GM04503 (cell line): ENCODE results near the gene TRMT10B.
"Not testable (repeated sequence)": the region's sequence is repeated elsewhere in the genome, so short reads cannot be mapped to it uniquely, and the experiment has no call there.

Experiments used
- DNase-seq: peaks from one replicate; pipeline ENCODE4 v3.0.0-alpha.2; 2012; ENCODE audit warnings: low read depth

TRMT10B gene

DNA sequence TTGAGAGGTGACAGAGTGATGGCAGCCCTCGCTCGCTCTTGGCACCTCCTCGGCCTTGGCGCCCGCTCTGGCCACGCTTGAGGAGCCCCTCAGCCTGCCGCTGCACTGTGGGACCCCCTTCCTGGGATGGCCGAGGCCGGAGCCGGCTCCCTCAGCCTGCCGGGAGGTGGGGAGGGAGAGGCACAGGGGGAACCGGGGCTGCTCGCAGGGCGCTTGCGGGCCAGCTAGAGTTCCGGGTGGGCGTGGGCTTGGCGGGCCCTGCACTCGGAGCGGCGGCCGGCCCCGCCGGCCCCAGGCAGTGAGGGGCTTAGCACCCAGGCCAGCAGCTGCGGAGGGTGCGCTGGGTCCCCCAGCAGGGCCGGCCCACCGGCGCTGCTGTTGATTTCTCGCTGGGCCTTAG is 1.9 kb upstream of the TRMT10B start:
- DNase-seq: not testable (repeated sequence)

DNA sequence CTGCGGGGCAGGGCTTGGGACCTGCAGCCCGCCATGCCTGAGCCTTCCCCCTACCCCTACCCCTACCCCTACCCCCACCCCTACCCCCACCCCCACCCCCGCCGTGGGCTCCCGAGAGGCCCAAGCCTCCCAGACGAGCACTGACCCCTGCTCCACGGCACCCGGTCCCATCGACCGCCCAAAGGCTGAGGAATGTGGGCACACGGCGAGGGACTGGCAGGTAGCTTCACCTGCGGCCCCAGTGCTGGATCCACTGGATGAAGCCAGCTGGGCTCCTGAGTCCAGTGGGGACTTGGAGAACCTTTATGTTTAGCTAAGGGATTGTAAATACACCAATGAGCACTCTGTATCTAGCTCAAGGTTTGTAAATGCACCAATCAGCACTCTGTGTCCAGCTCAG is 1.5 kb upstream of the TRMT10B start:
- DNase-seq: not testable (repeated sequence)

DNA sequence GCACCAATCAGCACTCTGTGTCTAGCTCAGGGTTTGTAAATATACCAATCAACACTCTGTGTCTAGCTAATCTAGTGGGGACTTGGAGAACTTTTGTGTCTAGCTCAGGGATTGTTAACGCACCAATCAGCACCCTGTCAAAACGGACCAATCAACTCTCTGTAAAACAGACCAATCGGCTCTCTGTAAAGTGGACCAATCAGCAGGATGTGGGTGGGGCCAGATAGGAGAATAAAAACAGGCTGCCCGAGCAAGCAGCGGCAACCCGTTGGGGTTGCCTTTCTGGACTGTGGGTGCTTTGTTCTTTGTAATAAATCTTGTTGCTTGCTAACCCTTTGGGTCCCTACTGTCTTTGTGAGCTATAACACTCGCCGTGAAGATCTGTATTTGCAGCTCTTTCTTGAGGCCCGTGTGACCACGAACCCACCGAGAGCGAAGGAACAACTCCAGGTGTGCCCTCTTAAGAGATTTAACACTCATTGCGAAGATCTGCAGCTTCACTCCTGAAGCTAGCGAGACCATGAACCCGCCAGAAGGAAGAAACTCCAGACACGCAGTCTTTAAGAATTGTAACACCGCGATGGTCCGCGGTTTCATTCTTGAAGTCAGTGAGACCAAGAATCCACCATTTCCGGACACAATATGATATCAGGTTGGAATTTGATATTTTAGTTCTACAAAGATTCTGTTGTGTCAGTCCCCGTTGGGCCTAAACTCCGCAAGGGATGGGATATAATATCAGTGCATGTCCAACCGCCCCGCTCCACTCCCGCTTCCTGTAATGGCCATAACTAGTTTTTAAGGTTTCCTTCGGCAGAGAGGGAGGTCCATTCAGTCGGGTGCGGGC is 740 bp upstream of the TRMT10B start:
- DNase-seq: no peak

DNA sequence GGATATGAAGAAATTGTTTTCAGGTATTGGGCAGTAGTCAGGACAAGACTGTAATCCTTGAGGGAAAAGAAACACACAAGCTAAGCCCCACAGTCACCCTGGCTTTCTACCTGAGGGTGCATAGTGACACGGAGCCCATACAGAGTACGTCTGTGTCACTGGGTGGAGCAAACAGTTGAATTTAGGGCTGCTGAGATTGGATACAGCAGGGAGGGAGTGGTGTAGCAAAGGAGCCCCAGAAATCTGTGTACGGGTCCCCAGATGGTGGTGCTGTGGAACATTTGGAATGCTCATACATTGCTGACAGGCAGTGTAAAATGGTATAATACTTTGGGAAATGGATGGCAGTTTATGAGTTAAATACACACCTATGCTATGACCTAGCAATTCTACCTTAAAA is 5.1 kb downstream of the TRMT10B start:
- DNase-seq: no peak

DNA sequence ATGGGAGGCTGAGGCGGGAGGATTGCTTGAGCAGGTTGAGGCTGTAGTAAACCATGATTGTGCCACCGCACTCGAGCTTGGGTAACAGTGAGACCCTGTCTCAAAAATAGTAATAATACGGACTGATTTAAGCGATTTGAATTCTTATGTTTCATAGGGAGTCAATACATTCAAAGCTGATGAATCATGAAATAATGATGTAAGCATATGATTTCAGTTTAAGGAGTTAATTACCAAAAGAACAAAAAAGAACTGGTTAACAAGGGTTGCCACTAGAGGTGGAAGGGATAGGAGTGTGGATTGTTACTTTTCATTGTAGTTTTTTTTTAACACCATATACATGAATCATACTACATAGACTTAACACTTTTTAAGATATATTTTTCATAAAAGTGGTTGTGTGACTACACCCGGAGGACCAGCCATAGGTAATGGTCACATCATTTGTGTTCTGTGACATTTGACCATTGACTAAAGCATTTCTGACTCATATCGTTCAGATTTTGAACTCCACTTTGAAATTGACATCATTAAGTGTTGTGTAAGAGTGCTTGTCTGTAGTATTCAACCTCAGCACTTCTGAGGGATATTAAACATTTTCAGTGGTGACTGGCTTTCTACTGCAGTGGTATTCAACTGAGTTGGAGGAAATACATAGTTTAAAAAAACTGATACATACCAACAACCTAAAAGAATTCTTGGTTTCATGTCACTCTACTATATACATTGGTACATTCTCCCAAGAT is 7.0 kb downstream of the TRMT10B start:
- peak; percentile 49 for DNase-seq

DNA sequence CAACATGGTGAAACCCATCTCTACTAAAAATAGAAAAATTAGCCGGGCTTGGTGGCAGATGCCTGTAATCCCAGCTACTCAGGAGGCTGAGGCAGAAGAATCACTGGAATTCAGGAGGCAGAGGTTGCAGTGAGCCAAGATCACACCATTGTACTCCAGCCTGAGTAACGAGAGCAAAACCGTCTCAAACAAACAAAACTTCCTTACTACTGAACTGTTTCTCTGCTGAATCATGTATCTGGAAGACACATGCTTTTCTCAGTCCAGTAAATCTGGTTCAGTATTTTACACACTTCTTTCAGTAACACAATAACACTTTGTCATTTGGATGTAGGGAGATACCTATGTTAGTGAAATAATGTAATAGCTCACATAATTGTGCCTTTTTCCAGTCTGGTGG is 7.9 kb downstream of the TRMT10B start:
- peak; percentile 65 for DNase-seq

DNA sequence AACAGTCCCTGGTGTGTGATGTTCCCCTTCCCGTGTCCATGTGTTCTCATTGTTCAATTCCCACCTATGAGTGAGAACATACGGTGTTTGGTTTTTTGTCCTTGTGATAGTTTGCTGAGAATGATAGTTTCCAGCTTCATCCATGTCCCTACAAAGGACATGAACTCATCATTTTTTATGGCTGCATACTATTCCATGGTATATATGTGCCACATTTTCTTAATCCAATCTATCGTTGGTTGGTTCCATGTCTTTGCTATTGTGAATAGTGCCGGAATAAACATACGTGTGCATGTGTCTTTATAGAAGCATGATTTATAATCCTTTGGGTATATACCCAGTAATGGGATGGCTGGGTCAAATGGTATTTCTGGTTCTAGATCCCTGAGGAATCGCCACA is 11.7 kb downstream of the TRMT10B start:
- DNase-seq: not testable (repeated sequence)

DNA sequence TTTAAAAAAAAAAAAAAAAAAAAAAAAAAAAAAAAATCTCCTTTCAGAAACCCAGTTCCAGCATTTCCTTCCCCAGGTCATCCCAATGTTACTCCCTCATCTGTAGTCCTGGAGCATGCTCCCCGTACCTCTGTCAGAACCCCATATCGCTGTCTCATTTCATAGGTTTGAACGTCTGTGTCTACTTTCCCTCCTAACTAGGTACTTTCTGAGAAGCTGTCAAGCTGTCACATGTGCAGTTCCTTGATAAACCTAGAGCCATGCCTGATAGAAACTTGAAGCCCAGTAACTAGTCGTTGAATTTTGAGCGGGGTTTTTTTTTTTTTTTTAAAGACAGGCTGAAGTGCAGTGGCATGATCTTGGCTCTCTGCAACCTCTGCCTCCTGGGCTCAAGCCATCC is 15.7 kb downstream of the TRMT10B start:
- no peak for DNase-seq

DNA sequence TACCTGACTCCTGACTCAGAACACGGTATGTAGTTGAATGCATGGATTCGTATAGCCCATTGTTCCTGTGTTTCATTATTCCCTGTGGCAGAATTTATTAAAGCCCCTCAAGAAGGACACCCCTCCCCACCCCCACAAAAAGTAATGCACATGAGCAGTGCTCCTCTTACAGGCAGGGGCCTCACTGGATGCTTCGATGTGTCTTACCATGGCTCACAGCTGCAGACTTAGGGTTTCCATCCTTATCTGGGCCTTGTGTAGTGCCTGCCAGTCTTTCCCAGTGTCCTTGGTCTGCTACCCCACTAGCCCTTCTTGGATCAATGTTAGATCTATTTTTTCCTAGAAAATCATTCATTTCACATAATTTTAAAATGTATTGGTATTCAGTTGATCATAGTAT is 16.4 kb downstream of the TRMT10B start:
- no peak for DNase-seq

DNA sequence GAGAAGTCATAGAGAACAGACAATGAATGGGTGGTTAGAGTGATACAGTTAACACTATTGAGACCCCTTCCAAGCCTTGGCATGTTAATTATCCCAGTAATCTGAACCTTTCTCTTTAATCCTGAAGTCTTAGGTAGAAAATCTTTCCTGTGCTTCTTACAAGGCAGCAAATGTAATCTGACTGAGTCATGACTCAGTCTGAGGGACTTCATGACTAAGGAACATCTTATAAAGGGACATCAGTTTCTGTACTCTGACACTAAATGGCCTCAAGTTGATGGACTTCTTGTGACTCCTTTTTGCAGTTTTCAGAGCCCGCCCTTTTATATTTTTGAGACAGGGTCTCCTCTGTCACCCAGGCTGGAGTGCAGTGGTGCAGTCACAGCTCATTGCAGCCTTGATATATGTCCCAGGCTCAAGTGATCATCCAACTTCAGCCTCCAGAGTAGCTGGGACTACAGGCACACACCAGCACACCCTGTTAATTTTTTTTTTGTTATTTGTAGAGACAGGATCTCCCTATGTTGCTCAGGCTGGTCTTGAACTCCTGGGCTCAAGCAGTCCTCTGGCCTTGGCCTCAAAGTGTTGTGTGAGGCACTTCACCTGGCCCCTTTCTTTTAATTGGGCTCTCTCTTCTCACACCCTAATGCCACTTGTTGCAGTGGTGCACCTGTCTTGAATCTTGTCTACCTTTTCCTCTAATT is 21.8 kb downstream of the TRMT10B start:
- no peak for DNase-seq

DNA sequence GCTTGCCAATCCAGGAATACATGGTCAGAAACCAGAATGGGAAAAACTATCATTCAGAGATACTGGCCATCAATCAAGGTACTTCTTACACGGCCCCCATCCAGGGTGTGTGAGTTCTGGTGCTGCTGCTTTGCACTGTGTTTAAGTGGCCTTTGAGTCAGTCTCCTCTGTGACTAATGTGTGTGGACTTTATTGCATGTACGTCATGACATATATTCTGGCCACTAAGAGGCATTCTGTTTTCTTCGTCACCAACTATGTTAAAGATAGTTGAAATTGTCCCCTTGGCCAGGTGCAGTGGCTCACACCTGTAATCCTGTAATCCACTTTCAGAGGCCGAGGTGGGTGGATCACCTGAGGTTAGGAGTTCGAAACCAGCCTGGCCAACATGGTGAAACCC is 22.7 kb downstream of the TRMT10B start:
- no peak for DNase-seq

DNA sequence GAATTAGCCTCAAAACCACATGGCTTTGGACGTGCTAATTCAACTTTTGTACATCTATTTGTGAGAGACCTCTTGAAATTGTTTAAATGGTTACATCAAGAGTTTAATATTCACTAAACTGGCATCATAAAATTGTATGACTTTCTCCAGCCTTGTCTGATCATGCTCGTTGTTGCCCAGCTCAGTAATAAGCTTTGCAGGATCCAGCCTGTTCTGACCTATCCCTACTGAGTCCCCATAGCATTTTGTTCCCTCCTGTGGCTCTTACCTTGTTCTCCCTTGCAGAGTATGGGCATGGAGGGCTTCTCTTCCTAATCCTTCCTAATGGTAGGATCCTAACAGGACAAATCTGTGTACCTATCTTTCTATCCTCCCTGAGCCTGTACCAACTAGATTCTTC is 24.9 kb downstream of the TRMT10B start:
- no peak for DNase-seq

DNA sequence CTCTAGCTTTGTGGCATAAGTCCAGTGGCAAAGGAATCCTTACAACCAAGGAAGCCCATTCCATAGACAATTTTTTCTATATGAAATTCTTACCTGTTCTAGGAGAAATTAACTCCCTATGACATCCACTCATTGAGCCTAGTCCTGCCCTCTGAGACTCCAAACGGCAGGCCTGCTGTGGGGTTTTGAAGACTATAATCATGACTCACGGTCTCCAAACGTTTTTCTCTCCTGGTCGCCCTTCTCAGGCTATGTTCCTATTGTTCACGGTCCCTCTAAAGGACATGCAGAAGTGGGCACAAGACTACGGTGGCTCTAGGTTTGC is 30.6 kb downstream of the TRMT10B start:
- DNase-seq: no peak

DNA sequence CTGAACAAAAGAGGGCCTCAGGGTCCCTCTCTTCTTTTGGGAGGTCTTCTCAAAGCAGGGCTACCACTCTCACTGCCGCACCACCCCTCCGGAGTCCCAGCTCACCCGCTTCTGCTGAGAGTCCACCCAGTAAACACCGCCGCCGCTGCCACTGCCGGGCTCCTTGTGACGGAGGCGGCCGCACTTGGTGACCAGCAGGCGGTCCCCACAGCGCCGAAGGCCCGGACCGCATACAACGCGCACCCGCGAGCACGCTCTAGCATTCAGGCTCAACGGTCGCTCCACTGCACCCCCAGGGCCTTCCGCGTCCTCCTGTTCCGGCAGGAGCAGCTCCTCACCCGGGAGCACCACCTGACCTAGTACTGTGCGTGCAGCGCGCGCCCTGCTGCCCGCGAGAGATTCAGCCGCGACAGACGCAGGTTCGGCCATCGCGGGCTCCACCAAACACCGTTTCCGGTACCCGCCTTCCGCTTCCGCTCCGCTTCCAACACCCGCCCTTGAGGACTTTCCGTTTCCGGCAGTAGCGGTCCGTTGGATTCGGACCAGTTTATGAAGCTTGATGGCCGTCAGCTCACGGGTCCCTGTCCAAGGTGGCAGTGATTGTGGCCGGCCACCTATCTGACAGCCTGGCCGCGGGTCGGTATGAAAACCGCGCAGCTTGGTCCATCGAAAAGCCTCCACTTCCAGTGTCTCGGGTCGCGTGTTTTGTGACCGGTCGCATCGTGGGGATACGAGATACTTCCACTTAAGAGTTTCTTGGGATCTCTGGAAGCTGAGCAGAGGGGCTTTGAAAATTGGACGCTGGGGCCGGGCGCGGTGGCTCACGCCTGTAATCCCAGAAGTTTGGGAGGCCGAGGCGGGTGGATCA is 31.2 kb downstream of the TRMT10B start, which contains the start of gene EXOSC3:
TSS of gene EXOSC3 (minus strand) at position 449 of the 868 bp plus-strand sequence. CDS start at position 429, 20 bp downstream.
- DNase-seq: peak; percentile 65

DNA sequence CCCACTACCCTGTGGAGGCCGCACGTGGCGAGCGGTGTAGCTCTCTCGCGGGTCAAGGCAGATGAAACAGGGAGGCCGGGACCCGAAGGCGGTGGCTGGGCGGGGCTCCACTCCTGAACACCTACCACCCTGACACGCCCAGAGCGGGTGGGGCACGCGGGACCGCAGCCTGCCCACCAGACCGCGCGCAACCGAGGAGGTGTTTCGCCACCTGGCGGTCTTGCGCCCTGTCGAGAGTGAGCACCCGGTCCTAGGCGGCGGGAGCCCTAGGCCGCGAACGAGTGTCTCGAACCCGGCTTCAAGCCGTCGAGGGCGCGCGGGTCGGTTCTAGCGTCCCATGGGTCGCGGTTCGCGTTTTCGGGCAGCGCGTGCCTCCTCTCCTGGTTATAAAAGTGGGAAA is 33.5 kb downstream of the TRMT10B start:
- no peak for DNase-seq

DNA sequence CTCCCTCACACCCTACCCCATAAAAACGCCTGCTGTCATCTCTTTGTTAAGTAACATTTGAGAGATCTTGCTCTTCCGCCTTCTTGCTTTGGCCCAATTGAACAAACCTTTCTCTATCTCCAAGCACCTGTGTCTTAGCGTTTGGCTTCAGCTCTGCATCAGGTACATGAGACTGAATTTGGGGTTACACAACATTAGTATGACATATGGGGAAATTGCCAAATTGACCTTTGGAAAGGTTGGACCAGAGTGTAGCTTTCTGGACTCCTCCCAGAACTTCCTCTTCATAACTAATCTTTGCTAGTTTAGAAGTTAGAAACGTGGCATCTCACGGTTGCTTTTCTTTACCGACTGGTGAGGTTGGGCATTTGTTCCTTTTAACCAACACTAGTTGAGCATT is 34.7 kb downstream of the TRMT10B start:
- no peak for DNase-seq

DNA sequence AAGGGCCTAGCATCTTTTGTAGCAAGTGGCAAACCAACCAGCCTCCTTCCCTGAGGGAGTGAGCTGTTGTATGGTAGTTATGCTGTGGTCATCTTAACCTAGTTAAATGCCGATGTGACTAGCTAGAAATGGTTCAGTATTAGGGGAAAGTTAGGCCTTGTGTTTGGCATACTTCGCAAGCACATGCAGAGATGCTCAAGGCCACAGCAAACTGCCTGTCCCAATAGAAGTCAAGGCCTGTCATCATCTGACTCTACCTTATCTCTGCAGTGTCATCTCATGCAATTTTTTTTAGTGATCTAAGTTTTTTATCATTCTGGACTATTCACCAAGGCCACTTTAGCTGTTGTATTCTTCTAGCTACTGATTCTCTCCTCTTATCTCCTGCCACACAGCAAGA is 36.5 kb downstream of the TRMT10B start:
- no peak for DNase-seq

DNA sequence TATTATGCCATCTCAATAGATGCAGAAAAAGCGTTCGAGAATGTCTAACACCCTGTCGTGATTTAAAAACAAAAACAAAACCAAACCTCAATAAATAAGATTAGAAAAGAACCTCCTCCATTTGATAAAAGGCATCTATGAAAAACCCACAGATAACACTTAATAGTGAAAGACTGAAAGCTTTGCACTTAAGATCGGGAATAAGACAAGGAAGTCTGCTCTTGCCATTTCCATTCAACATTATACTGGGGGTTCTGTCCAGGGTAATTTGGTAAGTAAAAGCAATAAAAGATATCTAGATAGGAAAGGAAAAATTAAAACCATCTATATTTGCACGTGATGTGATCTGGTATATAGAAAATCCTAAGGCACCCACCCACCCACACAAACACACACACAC is 38.5 kb downstream of the TRMT10B start:
- no peak for DNase-seq

DNA sequence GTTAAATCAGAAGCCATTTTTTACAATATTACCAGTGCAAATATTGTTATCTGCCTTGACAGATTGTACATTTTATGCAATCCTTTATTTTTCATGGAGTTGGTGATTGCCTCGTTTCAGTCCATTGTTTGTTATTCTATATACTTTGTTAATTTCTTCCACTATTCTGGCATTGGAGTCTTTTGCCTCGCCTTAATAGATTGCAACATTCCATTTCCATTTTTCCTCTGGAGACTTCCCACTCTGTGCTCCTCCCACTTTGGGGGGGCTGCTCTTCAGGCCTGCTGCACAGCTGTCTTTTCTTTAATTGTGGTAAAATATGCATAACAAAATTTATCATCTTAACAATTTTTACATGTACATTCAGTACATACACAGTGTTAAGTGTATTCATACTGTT is 42.6 kb downstream of the TRMT10B start:
- no peak for DNase-seq

DNA sequence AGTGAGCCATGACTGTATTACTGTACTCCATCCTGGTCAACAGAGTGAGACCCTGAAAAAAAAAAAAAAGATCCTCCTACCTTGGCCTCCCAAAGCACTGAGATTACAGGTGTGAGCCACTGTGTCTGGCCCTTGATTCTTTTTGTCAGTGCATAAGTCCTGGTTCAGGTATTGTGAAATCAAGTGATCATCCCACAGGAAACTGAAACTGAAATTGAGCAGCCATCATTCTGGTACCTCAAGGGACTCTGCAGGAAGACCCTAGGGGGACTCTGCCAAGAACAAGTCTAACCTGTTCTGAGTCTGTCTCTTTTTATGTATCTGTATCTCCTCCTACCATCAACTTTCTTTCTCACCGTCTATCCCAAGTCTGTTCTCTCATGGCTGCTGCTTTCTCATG is 45.1 kb downstream of the TRMT10B start:
- no peak for DNase-seq

DNA sequence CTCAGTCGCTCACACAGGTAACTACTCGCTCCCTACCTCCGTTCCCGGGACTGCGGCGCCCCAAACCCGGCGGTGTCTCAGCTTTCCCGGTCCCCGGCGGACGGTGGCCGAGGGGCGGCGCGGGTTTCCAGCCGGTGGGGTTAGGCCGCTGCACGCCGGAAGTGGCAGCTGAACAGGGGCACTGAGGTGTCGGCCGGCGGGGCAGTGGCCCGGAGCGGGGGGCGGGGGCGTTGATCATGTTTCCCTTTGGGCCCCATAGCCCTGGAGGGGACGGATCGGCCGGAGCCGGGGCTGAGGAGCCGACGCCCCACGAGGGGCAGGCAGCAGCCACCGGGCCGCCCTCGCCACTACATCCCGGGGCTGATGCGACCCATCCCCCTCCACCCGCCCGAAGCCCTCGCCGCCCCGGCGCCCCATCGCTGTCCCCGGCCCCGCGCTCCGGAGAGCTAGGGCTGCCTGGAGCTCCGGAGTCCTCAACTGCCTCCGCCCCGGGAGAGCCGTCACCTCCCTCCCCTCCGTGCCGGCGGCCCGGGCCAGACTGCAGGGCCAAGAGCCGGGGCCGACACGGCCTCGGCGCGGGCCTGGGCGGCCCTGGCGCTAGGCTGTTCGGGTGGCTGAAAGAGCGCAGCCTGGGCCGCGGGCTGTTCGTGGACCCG is 47.2 kb downstream of the TRMT10B start, which contains the start of gene DCAF10:
TSS of gene DCAF10 (plus strand) at position 167 of the 656 bp plus-strand sequence. CDS start at position 237, 70 bp downstream.
- peak; percentile 36 for DNase-seq
